Myocyte (in vitro differentiated cells): ENCODE results near the gene TMC8. TPM values are rescaled to one million over a fixed set of nuclear protein-coding genes. Genes with fewer than 3 reads are reported as not detected.
A peak's percentile ranks its signal among the peaks of the same experiment; 100 is the strongest.

ENCODE experiments used
- DNase-seq: peaks from one replicate; pipeline ENCODE4 v3.0.0-alpha.2; 2012; ENCODE audit warnings: low read depth
- total RNA-seq: library from RNA; depleted of rRNA; stranded (reverse); fragments of >200 nt; gene quantifications from 2 replicates; pipeline ENCODE4 v1.2.3, GENCODE V29; 2014

The TMC8 gene
- total RNA-seq, 1 donor from 2014 or later, result not detected

DNA sequence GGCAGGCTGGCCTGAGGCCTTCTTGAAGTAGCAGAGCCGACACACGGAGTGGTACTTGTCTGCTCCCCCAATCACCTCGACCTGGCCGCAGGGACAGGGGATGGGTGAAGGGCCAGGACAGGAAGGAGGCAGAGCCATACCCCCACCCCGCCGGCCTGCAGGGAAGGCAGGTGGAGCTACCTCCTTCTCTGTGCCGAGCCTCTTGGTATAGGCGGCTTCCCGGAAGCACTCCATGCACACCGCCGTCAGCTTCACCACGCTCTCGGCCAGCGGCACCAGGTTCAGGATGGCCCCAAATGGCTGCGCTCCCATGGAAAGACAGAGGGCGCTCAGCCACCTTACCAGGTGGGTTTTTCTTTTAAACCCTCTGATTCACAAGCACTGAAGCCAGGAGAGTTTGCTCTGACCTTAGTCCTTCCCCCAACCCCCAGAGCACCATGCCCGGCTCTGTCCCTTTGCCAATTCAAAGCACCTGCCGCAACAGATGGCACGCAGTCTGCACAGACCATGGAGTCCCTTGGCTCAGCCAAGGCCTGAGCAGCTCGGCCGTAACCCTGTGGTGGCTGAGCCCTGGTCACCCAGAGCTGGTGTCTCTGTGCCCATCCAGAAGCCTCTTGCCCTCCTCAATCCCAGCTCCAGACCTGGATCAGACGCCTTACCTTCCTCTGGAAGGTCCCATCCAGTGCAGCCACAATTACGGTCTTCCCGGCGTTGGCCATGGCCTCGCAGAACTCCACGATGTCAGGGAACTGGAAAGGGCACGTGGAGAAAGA is 44.5 kb downstream of the TMC8 start:
- DNase-seq, result peak; percentile 86

- no peak for DNase-seq
Observed at GRCh38 chr17:78175643-78175981, 45.0 kb downstream of the TMC8 start.

GRCh38 chr17:78176548-78177025 is 46.0 kb downstream of the TMC8 start:
- no peak for DNase-seq

GRCh38 chr17:78179372-78179771 is 48.8 kb downstream of the TMC8 start:
- DNase-seq, result peak; percentile 71

GRCh38 chr17:78180083-78180482 is 49.5 kb downstream of the TMC8 start:
- DNase-seq, result no peak

- no peak for DNase-seq
Observed at GRCh38 chr17:78180508-78180907, 49.9 kb downstream of the TMC8 start.

DNA sequence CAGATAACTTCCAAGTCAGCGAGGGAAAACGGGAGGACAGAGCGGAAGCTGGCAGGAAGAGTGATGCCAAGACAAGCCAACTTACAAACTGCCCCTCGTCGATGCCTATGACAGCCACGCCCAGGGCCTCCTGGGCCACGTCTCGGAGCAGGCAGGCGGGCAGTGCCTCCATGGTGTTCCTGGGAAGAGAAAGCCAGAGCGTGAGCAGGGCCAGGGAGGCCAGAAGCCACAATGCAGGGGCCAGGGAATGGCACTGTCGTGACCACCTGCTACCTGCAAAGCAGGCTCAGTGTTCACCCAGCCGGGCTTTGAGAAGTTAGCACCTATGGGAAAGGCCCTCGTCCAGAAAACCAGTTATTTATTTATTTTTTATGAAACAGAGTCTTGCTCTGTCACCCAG is 51.9 kb downstream of the TMC8 start:
- no peak for DNase-seq

DNA sequence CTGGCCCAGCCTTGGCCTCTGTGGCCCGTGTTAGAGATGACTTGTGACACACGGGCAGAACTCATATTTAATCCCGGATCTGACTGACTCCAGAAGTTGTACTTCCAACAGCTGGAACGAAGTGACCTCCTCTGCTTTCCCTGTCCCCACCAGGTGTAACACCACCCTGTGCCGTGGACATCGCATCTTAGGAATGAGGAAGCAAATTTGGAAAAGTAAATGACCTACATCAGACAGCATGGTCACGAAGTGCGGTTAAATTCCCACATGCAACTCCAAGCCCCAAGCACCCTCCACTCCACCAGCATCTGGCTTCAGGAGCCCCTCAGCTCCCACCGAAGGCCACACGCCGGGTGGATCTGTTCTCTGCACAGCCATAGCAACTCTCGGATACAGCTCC is 53.3 kb downstream of the TMC8 start:
- no peak for DNase-seq

GRCh38 chr17:78184351-78184750 is 53.8 kb downstream of the TMC8 start:
- no peak for DNase-seq

DNA sequence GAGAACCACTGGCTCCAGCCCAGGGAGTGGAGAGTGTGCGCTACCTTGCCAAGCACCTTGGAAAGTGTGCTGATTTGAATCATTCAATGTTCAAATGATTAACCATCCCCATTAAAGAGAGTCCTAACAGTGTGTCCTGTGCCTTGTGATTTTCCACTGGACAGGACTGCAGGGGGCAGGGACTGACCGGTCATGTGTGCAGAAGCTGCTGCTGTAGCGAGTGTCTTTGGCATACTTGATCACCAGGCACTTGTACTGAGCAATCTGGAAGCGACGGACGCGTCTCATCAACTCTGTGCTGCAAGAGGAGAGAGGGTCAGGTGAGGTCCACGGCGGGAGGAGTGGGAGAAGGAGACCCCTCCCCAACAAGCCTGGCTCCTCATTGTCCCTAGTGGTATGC is 54.3 kb downstream of the TMC8 start:
- no peak for DNase-seq

DNA sequence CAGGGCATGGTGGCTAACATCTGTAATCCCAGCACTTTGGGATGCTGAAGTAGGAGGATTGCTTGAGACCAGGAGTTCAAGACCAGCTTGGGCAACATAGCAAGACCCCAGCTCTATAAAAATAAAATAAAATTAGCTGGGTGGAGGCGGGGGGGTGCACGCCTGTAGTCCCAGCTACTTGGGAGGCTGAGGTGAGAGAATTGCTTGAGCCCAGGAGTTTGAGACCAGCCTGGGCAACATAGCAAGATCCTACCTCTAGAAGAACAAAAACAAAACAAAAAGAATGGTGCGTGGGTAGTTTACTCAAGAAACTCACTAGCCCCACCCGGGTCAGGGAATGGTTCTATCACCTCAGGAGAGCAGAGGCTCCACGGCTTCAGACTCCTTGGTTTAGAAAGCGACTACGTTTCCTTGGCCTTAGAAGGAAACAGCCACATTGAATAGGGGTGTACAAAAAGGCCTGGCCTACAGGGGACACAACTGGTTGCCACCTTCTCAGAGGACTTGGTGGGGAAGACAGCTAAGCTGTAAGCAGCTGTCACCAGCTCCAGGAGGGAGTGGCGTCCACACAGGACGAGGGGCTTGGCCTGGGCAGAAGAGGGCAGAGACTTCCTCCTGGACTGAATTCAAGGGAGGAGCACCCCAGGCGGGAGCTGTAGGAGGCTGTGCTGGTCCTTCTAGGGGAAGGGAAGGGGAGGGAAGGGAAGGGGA is 55.6 kb downstream of the TMC8 start:
- peak; percentile 80 for DNase-seq

GRCh38 chr17:78186692-78187595 is 56.4 kb downstream of the TMC8 start, which contains the start of the genes AFMID and TK1:
Gene AFMID, plus strand, starts transcription at chr17:78187362. Its CDS starts 9 bp downstream, at chr17:78187371.
Gene TK1, minus strand, starts transcription at chr17:78187052. Its CDS starts 58 bp downstream, at chr17:78186994.
- peak; percentile 96 for DNase-seq

Other genes starting within 250 kb of the TMC8 start
- 3.2 and 5.6 TPM in 2 replicates for gene TNRC6C, start 172.1 kb upstream of the TMC8 start, total RNA-seq
- 2.9 and 3.1 TPM in 2 replicates for gene TMC6, start 2.0 kb upstream of the TMC8 start, total RNA-seq
- not detected in 2 replicates for gene C17orf99, start 15.6 kb downstream of the TMC8 start, total RNA-seq
- gene SYNGR2, start 37.8 kb downstream of the TMC8 start, total RNA-seq, result 77.0 and 109 TPM in 2 replicates
- 3.6 and 4.5 TPM in 2 replicates for gene TK1, start 56.3 kb downstream of the TMC8 start, total RNA-seq
- 23.3 and 23.9 TPM in 2 replicates for gene AFMID, start 56.6 kb downstream of the TMC8 start, total RNA-seq
- 2.7 and 2.8 TPM in 2 replicates for gene BIRC5, start 83.5 kb downstream of the TMC8 start, total RNA-seq
- not detected in 2 replicates for gene TMEM235, start 100.9 kb downstream of the TMC8 start, total RNA-seq
- gene SOCS3, start 229.3 kb downstream of the TMC8 start, total RNA-seq, result 36.0 and 38.3 TPM in 2 replicates
- gene PGS1, start 247.9 kb downstream of the TMC8 start, total RNA-seq, result 37.9 and 53.2 TPM in 2 replicates